ENCODE data around the gene SPIRE1. TPM values are rescaled to one million over a fixed set of nuclear protein-coding genes. Genes with fewer than 3 reads are reported as not detected.

SPIRE1 gene
- total RNA-seq, 1 experiment from 2014 or later, result 16.6 TPM

- H3K4ac ChIP-seq (ENCODE audit: low read depth, low read length), result no peak overlapping the region
- H4K20me1 ChIP-seq (ENCODE audit: control insufficient read depth, insufficient read depth, insufficient read length), result no peaks in the 10 kb centered on the region
- H3K56ac ChIP-seq (ENCODE audit: insufficient read length, low read depth, low read length), result no peak overlapping the region
- no peak overlapping the region for H4K91ac ChIP-seq (ENCODE audit: insufficient read length, low read depth, low read length)
- H2BK120ac ChIP-seq (ENCODE audit: low read depth, low read length, poor library complexity, severe bottlenecking), result no peak overlapping the region
- H3K27me3 Mint-ChIP-seq (ENCODE audit: low read depth), result no peaks in the 10 kb centered on the region
- H3K36me3 Mint-ChIP-seq (ENCODE audit: insufficient read depth in 1 of 3, low read depth in 3 of 3), result peaks cover 0 to 11% (median 3%) of the 10 kb centered on the region in 3 experiments; a peak in 4 of 7 replicates
- H3T11ph ChIP-seq (ENCODE audit: low read length), result no peak overlapping the region
- no peaks in the 10 kb centered on the region for H3K23me2 ChIP-seq (ENCODE audit: insufficient read length, low read depth, low read length, poor library complexity, severe bottlenecking)
- H3K27me3 ChIP-seq (ENCODE audit: insufficient read depth, low read length), result no peaks in the 10 kb centered on the region
- no CpG with 5 or more reads among the region's 4 CpGs for WGBS (ENCODE audit: extremely low coverage, insufficient read length, low lambda C conversion rate)
- DNase-seq, result no peak
- no peak overlapping the region for H3K4me2 ChIP-seq (ENCODE audit: insufficient read depth, insufficient read length, low read length)
- H3K14ac ChIP-seq (ENCODE audit: insufficient read depth, low read length), result no peak overlapping the region
- no peaks in the 10 kb centered on the region for H3K9me3 Mint-ChIP-seq
- H2BK12ac ChIP-seq (ENCODE audit: insufficient read length, low read depth, low read length), result no peak overlapping the region
- H4K8ac ChIP-seq (replicated peaks; ENCODE audit: insufficient read length, low read depth, low read length), result no peak overlapping the region
- H2BK15ac ChIP-seq (ENCODE audit: low read depth, low read length), result no peak overlapping the region
- TF ChIP-seq, protein P1, sequence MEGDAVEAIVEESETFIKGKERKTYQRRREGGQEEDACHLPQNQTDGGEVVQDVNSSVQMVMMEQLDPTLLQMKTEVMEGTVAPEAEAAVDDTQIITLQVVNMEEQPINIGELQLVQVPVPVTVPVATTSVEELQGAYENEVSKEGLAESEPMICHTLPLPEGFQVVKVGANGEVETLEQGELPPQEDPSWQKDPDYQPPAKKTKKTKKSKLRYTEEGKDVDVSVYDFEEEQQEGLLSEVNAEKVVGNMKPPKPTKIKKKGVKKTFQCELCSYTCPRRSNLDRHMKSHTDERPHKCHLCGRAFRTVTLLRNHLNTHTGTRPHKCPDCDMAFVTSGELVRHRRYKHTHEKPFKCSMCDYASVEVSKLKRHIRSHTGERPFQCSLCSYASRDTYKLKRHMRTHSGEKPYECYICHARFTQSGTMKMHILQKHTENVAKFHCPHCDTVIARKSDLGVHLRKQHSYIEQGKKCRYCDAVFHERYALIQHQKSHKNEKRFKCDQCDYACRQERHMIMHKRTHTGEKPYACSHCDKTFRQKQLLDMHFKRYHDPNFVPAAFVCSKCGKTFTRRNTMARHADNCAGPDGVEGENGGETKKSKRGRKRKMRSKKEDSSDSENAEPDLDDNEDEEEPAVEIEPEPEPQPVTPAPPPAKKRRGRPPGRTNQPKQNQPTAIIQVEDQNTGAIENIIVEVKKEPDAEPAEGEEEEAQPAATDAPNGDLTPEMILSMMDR (conservative IDR thresholded peaks at IDR 0.05), result no peak
- no peak overlapping the region for H3K18ac ChIP-seq (ENCODE audit: insufficient read length, low read depth, low read length)
- no peaks in the 10 kb centered on the region for H3K79me2 ChIP-seq (ENCODE audit: insufficient read depth, low read length)
- no peak overlapping the region for H3K23ac ChIP-seq (ENCODE audit: insufficient read length, low read depth, low read length)
- H3K27ac ChIP-seq (ENCODE audit: insufficient read length, low read depth, low read length), result no peak overlapping the region
- H2BK5ac ChIP-seq (ENCODE audit: insufficient read length, low read length), result no peak overlapping the region
- no peak overlapping the region for H3K4me3 Mint-ChIP-seq
- H3K9ac ChIP-seq (ENCODE audit: extremely low read depth, insufficient read length, low read length), result no peak overlapping the region
- no peaks in the 10 kb centered on the region for H3K4me1 Mint-ChIP-seq
- no peaks in the 10 kb centered on the region for H3K4me1 ChIP-seq (ENCODE audit: insufficient read depth, low read length)
- no peak overlapping the region for H2BK20ac ChIP-seq (ENCODE audit: low read depth, low read length, poor library complexity, severe bottlenecking)
- no peak overlapping the region for H2AK5ac ChIP-seq (ENCODE audit: insufficient read length, low read length)
- no peak overlapping the region for H4K5ac ChIP-seq (ENCODE audit: insufficient read length, low read depth, low read length)
- H3K27ac Mint-ChIP-seq, result peak overlapping the region in 1 of 3 experiments; percentile 70; a peak in 1 of 7 replicates
- H2AFZ ChIP-seq (ENCODE audit: low read length), result no peak overlapping the region
- H3K79me1 ChIP-seq (ENCODE audit: insufficient read depth, low read depth, low read length, poor library complexity, severe bottlenecking), result no peaks in the 10 kb centered on the region
- H3K9me3 ChIP-seq (ENCODE audit: control insufficient read depth, low read depth, low read length), result no peaks in the 10 kb centered on the region
These were observed 206.5 kb downstream of the SPIRE1 start for GRCh38 chr18:12451428-12451827.

Measured in H9 (cell line).